ENCODE data around the gene NMT2. TPM values are rescaled to one million over a fixed set of nuclear protein-coding genes. Genes with fewer than 3 reads are reported as not detected.

Gene NMT2
- total and polyA plus RNA-seq, 2 donors (not counting 1 experiment from before 2014, with no cell fraction given), result 16.6 to 21.0 TPM

DNA sequence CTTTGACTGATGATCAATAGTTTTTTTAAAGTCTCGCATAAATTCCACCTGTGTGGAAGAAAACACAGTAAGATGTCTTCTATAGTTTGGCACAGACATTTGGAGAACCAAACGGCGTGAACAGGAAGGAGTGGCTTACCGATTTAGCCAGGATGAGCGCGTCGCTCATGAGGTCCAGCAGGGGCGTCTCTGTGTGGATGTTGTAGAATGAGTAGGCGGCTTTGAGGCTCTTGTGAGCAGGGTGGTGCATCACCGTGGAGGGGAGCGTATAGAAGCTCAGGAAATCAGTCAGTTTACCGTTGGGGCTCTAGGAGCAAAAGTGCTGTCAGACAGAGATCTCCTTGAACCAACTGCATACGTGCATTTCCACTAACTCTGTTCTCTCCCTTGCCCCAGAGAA lies 55.8 kb downstream of the NMT2 start:
- peaks cover 2% of the 10 kb centered on the region for H3K36me3 ChIP-seq (ENCODE audit: control insufficient read depth, insufficient read depth, low read length)

GRCh38 chr10:15106352-15107013 lies 62.0 kb downstream of the NMT2 start:
- H3K36me3 ChIP-seq (ENCODE audit: control insufficient read depth, insufficient read depth, low read length), result peaks cover 7% of the 10 kb centered on the region
- H3K9ac ChIP-seq (ENCODE audit: insufficient read depth, low read length), result no peak overlapping the region
- H3K4me3 ChIP-seq (replicated peaks in 1 of 4; ENCODE audit: control extremely low read depth in 1 of 4, insufficient read depth in 1 of 4, low read depth in 3 of 4, low read length in 4 of 4), result no peak overlapping the region
- no peak overlapping the region for H3K4me2 ChIP-seq (ENCODE audit: extremely low read depth, insufficient read depth, low read length)
- no peaks in the 10 kb centered on the region for H3K27me3 ChIP-seq (ENCODE audit: control insufficient read depth, insufficient read depth, low read length)
- no peaks in the 10 kb centered on the region for H3K4me1 ChIP-seq (ENCODE audit: control insufficient read depth, extremely low read depth, insufficient read depth, low read length)
- peak; percentile 41 to 81 for DNase-seq (ENCODE audit: low read depth in 2 of 2)
- H3K27ac ChIP-seq (ENCODE audit: insufficient read depth, low read length), result no peak overlapping the region
- no peaks in the 10 kb centered on the region for H3K9me3 ChIP-seq (ENCODE audit: control insufficient read depth, insufficient read depth, low read depth, low read length)
- no peak for TF ChIP-seq EZH2 (IDR thresholded peaks at IDR 0.05; ENCODE audit: low read length, missing control alignments)
- TF ChIP-seq, protein P1, sequence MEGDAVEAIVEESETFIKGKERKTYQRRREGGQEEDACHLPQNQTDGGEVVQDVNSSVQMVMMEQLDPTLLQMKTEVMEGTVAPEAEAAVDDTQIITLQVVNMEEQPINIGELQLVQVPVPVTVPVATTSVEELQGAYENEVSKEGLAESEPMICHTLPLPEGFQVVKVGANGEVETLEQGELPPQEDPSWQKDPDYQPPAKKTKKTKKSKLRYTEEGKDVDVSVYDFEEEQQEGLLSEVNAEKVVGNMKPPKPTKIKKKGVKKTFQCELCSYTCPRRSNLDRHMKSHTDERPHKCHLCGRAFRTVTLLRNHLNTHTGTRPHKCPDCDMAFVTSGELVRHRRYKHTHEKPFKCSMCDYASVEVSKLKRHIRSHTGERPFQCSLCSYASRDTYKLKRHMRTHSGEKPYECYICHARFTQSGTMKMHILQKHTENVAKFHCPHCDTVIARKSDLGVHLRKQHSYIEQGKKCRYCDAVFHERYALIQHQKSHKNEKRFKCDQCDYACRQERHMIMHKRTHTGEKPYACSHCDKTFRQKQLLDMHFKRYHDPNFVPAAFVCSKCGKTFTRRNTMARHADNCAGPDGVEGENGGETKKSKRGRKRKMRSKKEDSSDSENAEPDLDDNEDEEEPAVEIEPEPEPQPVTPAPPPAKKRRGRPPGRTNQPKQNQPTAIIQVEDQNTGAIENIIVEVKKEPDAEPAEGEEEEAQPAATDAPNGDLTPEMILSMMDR (conservative IDR thresholded peaks at IDR 0.05 in 1 of 2, IDR thresholded peaks at IDR 0.05 in 1 of 2; ENCODE audit: low read depth in 1 of 2, low read length in 2 of 2), result peak; percentile 92 to 95
- H4K20me1 ChIP-seq (ENCODE audit: control insufficient read depth, extremely low read depth, insufficient read depth, low read length), result no peaks in the 10 kb centered on the region
- H2AFZ ChIP-seq (ENCODE audit: low read length), result no peak overlapping the region
- H3K79me2 ChIP-seq (ENCODE audit: control insufficient read depth, insufficient read depth, low read length), result no peaks in the 10 kb centered on the region

More for the DNA sequence above, 55.8 kb downstream of the NMT2 start:
- H4K20me1 ChIP-seq (ENCODE audit: control insufficient read depth, extremely low read depth, insufficient read depth, low read length), result no peaks in the 10 kb centered on the region
- no peak overlapping the region for H3K27ac ChIP-seq (ENCODE audit: insufficient read depth, low read length)
- no peak for DNase-seq (ENCODE audit: low read depth in 2 of 2)
- no peaks in the 10 kb centered on the region for H3K4me1 ChIP-seq (ENCODE audit: control insufficient read depth, extremely low read depth, insufficient read depth, low read length)
- TF ChIP-seq EZH2 (IDR thresholded peaks at IDR 0.05; ENCODE audit: low read length, missing control alignments), result no peak
- TF ChIP-seq, protein P1 (conservative IDR thresholded peaks at IDR 0.05 in 1 of 2, IDR thresholded peaks at IDR 0.05 in 1 of 2; ENCODE audit: low read depth in 1 of 2, low read length in 2 of 2), result no peak
- no peaks in the 10 kb centered on the region for H3K79me2 ChIP-seq (ENCODE audit: control insufficient read depth, insufficient read depth, low read length)
- H3K9ac ChIP-seq (ENCODE audit: insufficient read depth, low read length), result no peak overlapping the region
- H3K9me3 ChIP-seq (ENCODE audit: control insufficient read depth, insufficient read depth, low read depth, low read length), result no peaks in the 10 kb centered on the region
- H3K27me3 ChIP-seq (ENCODE audit: control insufficient read depth, insufficient read depth, low read length), result no peaks in the 10 kb centered on the region
- H3K4me3 ChIP-seq (replicated peaks in 1 of 4; ENCODE audit: control extremely low read depth in 1 of 4, insufficient read depth in 1 of 4, low read depth in 3 of 4, low read length in 4 of 4), result no peak overlapping the region
- no peak overlapping the region for H3K4me2 ChIP-seq (ENCODE audit: extremely low read depth, insufficient read depth, low read length)
- no peak overlapping the region for H2AFZ ChIP-seq (ENCODE audit: low read length)

DNA sequence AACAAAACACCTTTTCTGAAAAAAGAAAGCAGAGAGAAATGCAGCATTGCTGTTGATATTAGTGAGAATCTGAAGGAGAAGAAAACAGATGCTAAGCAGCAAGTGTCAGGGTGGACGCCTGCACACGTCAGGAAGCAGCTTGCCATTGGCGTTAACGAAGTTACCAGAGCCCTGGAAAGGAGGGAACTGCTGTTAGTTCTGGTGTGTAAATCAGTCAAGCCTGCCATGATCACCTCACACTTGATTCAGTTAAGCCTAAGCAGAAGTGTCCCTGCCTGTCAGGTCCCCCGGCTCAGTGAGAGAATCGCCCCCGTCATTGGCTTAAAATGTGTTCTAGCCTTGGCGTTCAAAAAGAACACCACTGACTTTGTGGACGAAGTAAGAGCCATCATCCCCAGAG lies 65.0 kb downstream of the NMT2 start:
- Histone ChIP-seq H4K20me1 (ENCODE audit: control insufficient read depth, extremely low read depth, insufficient read depth, low read length) (no peaks in the 10 kb centered on the region), H3K79me2 (ENCODE audit: control insufficient read depth, insufficient read depth, low read length) (peaks cover 26% of the 10 kb centered on the region), H3K27ac (ENCODE audit: insufficient read depth, low read length) (no peak overlapping the region), H3K9me3 (ENCODE audit: control insufficient read depth, insufficient read depth, low read depth, low read length) (no peaks in the 10 kb centered on the region), H2AFZ (ENCODE audit: low read length) (no peak overlapping the region), H3K27me3 (ENCODE audit: control insufficient read depth, insufficient read depth, low read length) (no peaks in the 10 kb centered on the region), H3K4me3 (replicated peaks in 1 of 4; ENCODE audit: control extremely low read depth in 1 of 4, insufficient read depth in 1 of 4, low read depth in 3 of 4, low read length in 4 of 4) (no peak overlapping the region), H3K4me1 (ENCODE audit: control insufficient read depth, extremely low read depth, insufficient read depth, low read length) (peaks cover 2% of the 10 kb centered on the region), H3K9ac (ENCODE audit: insufficient read depth, low read length) (no peak overlapping the region), H3K36me3 (ENCODE audit: control insufficient read depth, insufficient read depth, low read length) (peaks cover 7% of the 10 kb centered on the region), H3K4me2 (ENCODE audit: extremely low read depth, insufficient read depth, low read length) (no peak overlapping the region)
- no peak for DNase-seq (ENCODE audit: low read depth in 2 of 2)
- TF ChIP-seq, protein P1 (conservative IDR thresholded peaks at IDR 0.05 in 1 of 2, IDR thresholded peaks at IDR 0.05 in 1 of 2; ENCODE audit: low read depth in 1 of 2, low read length in 2 of 2), result no peak
- TF ChIP-seq EZH2 (IDR thresholded peaks at IDR 0.05; ENCODE audit: low read length, missing control alignments), result no peak

Data from fibroblast of lung (primary cell).